GM21447 (cell line): ENCODE results near the gene ZNF763.
"Not testable (repeated sequence)": the region's sequence is repeated elsewhere in the genome, so short reads cannot be mapped to it uniquely, and the experiment has no call there.

Experiments
- ATAC-seq: cut with Tn5 transposase; IDR thresholded peaks from one replicate; pipeline ENCODE4 v1.9.1; 2021; ENCODE audit not compliant: unreplicated experiment

ZNF763 gene

GRCh38 chr19:11964858-11965645, at the start of gene ZNF763:
Gene ZNF763 (plus strand): TSS chr19:11965040. CDS start chr19:11965209, 169 bp downstream.
- ATAC-seq: peak; percentile 89

- no peak for ATAC-seq
Measured at GRCh38 chr19:11921852-11922495, 42.9 kb upstream of the ZNF763 start.

- peak; percentile 86 for ATAC-seq
Measured at GRCh38 chr19:11924886-11925650, 39.8 kb upstream of the ZNF763 start, which contains the start of gene ZNF700. Gene ZNF700 (plus strand): TSS chr19:11925107. CDS start chr19:11925211, 104 bp downstream.

GRCh38 chr19:11925651-11926187, 39.1 kb upstream of the ZNF763 start:
- peak; percentile 8 for ATAC-seq

- no peak for ATAC-seq
Measured at GRCh38 chr19:11927227-11927626, 37.6 kb upstream of the ZNF763 start.

GRCh38 chr19:11931051-11931450, 33.8 kb upstream of the ZNF763 start:
- ATAC-seq: no peak

- no peak for ATAC-seq
Measured at GRCh38 chr19:11931513-11931912, 33.3 kb upstream of the ZNF763 start.

GRCh38 chr19:11935829-11936228, 29.0 kb upstream of the ZNF763 start:
- ATAC-seq: not testable (repeated sequence)

GRCh38 chr19:11938383-11938782, 26.5 kb upstream of the ZNF763 start:
- ATAC-seq: not testable (repeated sequence)

- ATAC-seq: not testable (repeated sequence)
Measured at GRCh38 chr19:11941361-11941887, 23.4 kb upstream of the ZNF763 start.

GRCh38 chr19:11942008-11942842, 22.6 kb upstream of the ZNF763 start:
- no peak for ATAC-seq

GRCh38 chr19:11942843-11943108, 22.1 kb upstream of the ZNF763 start:
- ATAC-seq: no peak

- ATAC-seq: no peak
Measured at GRCh38 chr19:11944656-11945055, 20.2 kb upstream of the ZNF763 start.

GRCh38 chr19:11948646-11949045, 16.2 kb upstream of the ZNF763 start:
- no peak for ATAC-seq

GRCh38 chr19:11949201-11949600, 15.6 kb upstream of the ZNF763 start:
- ATAC-seq: no peak

GRCh38 chr19:11949614-11950080, 15.2 kb upstream of the ZNF763 start:
- not testable (repeated sequence) for ATAC-seq

GRCh38 chr19:11950312-11950711, 14.5 kb upstream of the ZNF763 start:
- no peak for ATAC-seq

GRCh38 chr19:11963566-11964355, 1.1 kb upstream of the ZNF763 start:
- no peak for ATAC-seq

- ATAC-seq: peak; percentile 24
Measured at GRCh38 chr19:11964496-11964857, 363 bp upstream of the ZNF763 start.
